ENCODE results near the gene MED1. TPM values are rescaled to one million over a fixed set of nuclear protein-coding genes. Genes with fewer than 3 reads are reported as not detected.

Gene MED1
- total and polyA plus RNA-seq, 2 donors (not counting 1 experiment from before 2014, with no cell fraction given) = 13.1 to 59.1 TPM

DNA sequence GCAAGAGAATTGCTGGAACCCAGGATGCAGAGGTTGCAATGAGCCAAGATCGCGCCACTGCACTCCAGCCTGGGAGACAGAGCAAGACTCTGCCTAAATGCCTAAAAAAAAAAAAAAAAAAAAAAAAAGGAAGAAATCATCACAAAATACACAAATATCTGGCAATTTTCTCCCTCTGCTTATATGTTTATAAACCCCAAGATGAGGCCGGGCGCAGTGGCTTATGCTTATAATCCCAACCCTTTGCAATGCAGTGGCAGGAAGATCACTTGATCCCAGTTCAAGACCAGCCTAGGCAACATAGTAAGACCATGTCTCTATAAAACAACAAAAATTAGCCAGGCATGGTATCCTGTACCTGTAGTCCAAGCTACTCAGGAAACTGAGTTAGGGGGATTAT, 21.5 kb downstream of the MED1 start:
- Histone ChIP-seq H3K4me3 (ENCODE audit: control extremely low read depth in 1 of 5, extremely low read depth in 1 of 5, insufficient read depth in 1 of 5, low read depth in 2 of 5, low read length in 4 of 5) (no peak overlapping the region), H3K9ac (ENCODE audit: low read length) (no peak overlapping the region), H3K4me2 (replicated peaks; ENCODE audit: low read depth, low read length, poor library complexity, severe bottlenecking) (no peak overlapping the region), H3K4me1 (ENCODE audit: control insufficient read depth in 2 of 2, insufficient read depth in 2 of 2, low read length in 2 of 2) (no peaks in the 10 kb centered on the region), H4K20me1 (ENCODE audit: control insufficient read depth, insufficient read depth, low read length, poor library complexity, severe bottlenecking) (no peaks in the 10 kb centered on the region), H3K27ac (ENCODE audit: low read length in 2 of 2) (no peak overlapping the region), H3K27me3 (replicated peaks in 1 of 4; ENCODE audit: control extremely low read depth in 1 of 4, control insufficient read depth in 3 of 4, insufficient read depth in 4 of 4, low read length in 3 of 4) (no peaks in the 10 kb centered on the region), H3K36me3 (replicated peaks in 1 of 2; ENCODE audit: control extremely low read depth in 1 of 2, control insufficient read depth in 1 of 2, extremely low read depth in 1 of 2, insufficient read depth in 2 of 2, low read length in 1 of 2) (peaks cover 5 to 66% of the 10 kb centered on the region in 2 experiments), H2AFZ (ENCODE audit: insufficient read depth, low read depth, low read length, poor library complexity, severe bottlenecking) (no peak overlapping the region), H3K9me3 (ENCODE audit: control extremely low read depth in 1 of 3, control insufficient read depth in 2 of 3, insufficient read depth in 1 of 3, low read length in 2 of 3) (no peaks in the 10 kb centered on the region), H3K79me2 (ENCODE audit: control insufficient read depth, insufficient read depth, low read length) (peaks cover 8% of the 10 kb centered on the region)
- Mint-ChIP-seq H3K27me3 (no peaks in the 10 kb centered on the region), H3K27ac (no peak overlapping the region), H3K4me1 (no peaks in the 10 kb centered on the region), H3K4me3 (no peak overlapping the region), H3K9me3 (ENCODE audit: insufficient read depth) (no peaks in the 10 kb centered on the region)
- ChIA-PET CTCF (no interaction called here), POLR2A (interaction anchor here (0.6 kb wide), 1 partner anchor 641 kb away, joined by 4 read pairs; no protein-coding TSS in a partner anchor)
- TF ChIP-seq EZH2 (IDR thresholded peaks at IDR 0.05; ENCODE audit: borderline replicate concordance, insufficient read depth, low read depth, low read length, poor library complexity, severe bottlenecking) (no peak), CTCF (IDR thresholded peaks at IDR 0.05) (no peak)
- intact Hi-C loops (cut with micrococcal nuclease) = no loop called here
- ATAC-seq (ENCODE audit: low read depth) (no peak), DNase-seq (no peak)
- WGBS (ENCODE audit: insufficient coverage) = 100% methylated on average over 2 of the region's 4 CpGs

- no peaks in the 10 kb centered on the region for H3K9me3 ChIP-seq (ENCODE audit: control extremely low read depth in 1 of 3, control insufficient read depth in 2 of 3, insufficient read depth in 1 of 3, low read length in 2 of 3)
- no peak overlapping the region for H3K4me2 ChIP-seq (replicated peaks; ENCODE audit: low read depth, low read length, poor library complexity, severe bottlenecking)
- Mint-ChIP-seq H3K4me3 (no peak overlapping the region), H3K9me3 (ENCODE audit: insufficient read depth) (no peaks in the 10 kb centered on the region), H3K27me3 (no peaks in the 10 kb centered on the region), H3K27ac (no peak overlapping the region), H3K4me1 (no peaks in the 10 kb centered on the region)
- no CpG with 5 or more reads among the region's 1 CpG for WGBS (ENCODE audit: insufficient coverage)
- ATAC-seq (ENCODE audit: low read depth) (no peak), DNase-seq (no peak)
- no peaks in the 10 kb centered on the region for H3K4me1 ChIP-seq (ENCODE audit: control insufficient read depth in 2 of 2, insufficient read depth in 2 of 2, low read length in 2 of 2)
- no peaks in the 10 kb centered on the region for H3K27me3 ChIP-seq (replicated peaks in 1 of 4; ENCODE audit: control extremely low read depth in 1 of 4, control insufficient read depth in 3 of 4, insufficient read depth in 4 of 4, low read length in 3 of 4)
- peaks cover 4 to 53% of the 10 kb centered on the region in 2 experiments for H3K36me3 ChIP-seq (replicated peaks in 1 of 2; ENCODE audit: control extremely low read depth in 1 of 2, control insufficient read depth in 1 of 2, extremely low read depth in 1 of 2, insufficient read depth in 2 of 2, low read length in 1 of 2)
- no peaks in the 10 kb centered on the region for H3K79me2 ChIP-seq (ENCODE audit: control insufficient read depth, insufficient read depth, low read length)
- intact Hi-C loops (cut with micrococcal nuclease) = no loop called here
- H4K20me1 ChIP-seq (ENCODE audit: control insufficient read depth, insufficient read depth, low read length, poor library complexity, severe bottlenecking) = no peaks in the 10 kb centered on the region
- no peak overlapping the region for H3K9ac ChIP-seq (ENCODE audit: low read length)
- POLR2A ChIA-PET = no interaction called here
- H2AFZ ChIP-seq (ENCODE audit: insufficient read depth, low read depth, low read length, poor library complexity, severe bottlenecking) = no peak overlapping the region
- CTCF ChIA-PET = no interaction called here
- no peak overlapping the region for H3K27ac ChIP-seq (ENCODE audit: low read length in 2 of 2)
- no peak overlapping the region for H3K4me3 ChIP-seq (ENCODE audit: control extremely low read depth in 1 of 5, extremely low read depth in 1 of 5, insufficient read depth in 1 of 5, low read depth in 2 of 5, low read length in 4 of 5)
- no peak for TF ChIP-seq CTCF (IDR thresholded peaks at IDR 0.05)
Measured at GRCh38 chr17:39416141-39416540, 34.9 kb downstream of the MED1 start.
